AG09309 (cell line): Measurements from ENCODE around the gene KCNK3.

Source experiments
- DNase-seq: peaks from one replicate; pipeline ENCODE4 v3.0.0-alpha.2; 2010; ENCODE audit warnings: low read depth
- H3K4me3 ChIP-seq: 2 replicates; pipeline ENCODE4 v1.5.1; 2011; ENCODE audit warnings: mild to moderate bottlenecking, low read depth, low read length, moderate library complexity; ENCODE audit not compliant: control insufficient read depth
- TF ChIP-seq, protein P1 (sequence below): IDR thresholded peaks from 2 replicates; pipeline ENCODE4 v1.5.1; 2011; ENCODE audit warnings: mild to moderate bottlenecking, low read depth, low read length, inconsistent platforms; ENCODE audit not compliant: insufficient read depth, control insufficient read depth; ENCODE audit errors: missing control alignments

The KCNK3 gene

DNA sequence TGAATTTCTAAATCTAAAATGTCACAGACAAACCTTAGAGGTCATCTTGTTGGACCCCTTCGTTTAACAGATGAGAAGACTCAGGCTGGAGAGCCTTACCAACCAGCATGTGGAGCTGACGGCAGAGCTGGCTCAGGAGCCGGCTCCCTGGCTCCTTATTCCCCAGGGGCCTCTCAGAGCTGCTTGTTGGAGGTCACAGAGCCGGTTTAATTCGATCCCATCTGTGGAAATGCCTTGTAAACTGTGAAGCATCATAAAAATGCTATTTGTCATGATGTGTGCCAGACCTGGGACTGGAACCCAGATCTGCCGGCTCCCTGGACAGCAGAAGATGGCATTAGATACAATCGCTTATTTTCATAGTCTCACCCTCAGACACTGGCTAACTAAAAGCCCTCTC is 43.2 kb upstream of the KCNK3 start:
- TF ChIP-seq, protein P1, sequence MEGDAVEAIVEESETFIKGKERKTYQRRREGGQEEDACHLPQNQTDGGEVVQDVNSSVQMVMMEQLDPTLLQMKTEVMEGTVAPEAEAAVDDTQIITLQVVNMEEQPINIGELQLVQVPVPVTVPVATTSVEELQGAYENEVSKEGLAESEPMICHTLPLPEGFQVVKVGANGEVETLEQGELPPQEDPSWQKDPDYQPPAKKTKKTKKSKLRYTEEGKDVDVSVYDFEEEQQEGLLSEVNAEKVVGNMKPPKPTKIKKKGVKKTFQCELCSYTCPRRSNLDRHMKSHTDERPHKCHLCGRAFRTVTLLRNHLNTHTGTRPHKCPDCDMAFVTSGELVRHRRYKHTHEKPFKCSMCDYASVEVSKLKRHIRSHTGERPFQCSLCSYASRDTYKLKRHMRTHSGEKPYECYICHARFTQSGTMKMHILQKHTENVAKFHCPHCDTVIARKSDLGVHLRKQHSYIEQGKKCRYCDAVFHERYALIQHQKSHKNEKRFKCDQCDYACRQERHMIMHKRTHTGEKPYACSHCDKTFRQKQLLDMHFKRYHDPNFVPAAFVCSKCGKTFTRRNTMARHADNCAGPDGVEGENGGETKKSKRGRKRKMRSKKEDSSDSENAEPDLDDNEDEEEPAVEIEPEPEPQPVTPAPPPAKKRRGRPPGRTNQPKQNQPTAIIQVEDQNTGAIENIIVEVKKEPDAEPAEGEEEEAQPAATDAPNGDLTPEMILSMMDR = no peak
- H3K4me3 ChIP-seq = no peak overlapping the region
- peak; percentile 10 for DNase-seq

DNA sequence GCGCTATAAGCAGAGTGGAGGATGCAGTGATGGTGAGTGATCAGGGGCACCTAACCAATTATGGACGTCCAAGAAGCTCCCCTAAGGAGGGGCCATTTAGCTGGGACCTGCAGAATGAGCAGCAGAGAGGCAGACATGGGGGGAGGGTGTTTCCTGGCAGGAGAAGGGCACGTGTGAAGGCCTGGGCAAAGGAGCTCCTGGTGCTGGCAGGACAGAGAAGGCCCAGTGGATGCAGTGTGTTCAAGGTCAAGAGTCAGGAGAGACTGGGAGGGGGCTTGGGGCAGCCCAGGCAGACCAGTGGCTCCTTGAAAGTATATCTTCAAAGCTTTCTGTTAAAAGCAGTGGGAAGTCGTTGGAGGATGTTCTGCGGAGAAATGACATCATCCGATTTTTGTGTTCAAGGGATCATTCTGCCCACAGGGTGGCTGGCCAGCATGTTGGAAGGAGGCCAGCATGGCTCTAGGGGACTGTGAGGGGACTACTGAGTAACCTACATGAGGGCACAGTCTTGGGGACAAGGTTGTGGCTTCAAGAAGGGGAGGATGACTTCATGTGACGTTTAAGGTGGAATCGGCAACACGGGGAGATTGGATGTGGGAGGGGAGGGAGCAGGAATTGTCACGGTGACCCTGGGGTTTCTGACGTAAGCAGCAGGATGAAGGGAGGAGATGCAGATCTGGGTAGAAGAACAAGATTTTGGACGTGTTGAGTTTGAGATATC is 42.4 kb upstream of the KCNK3 start:
- TF ChIP-seq, protein P1 = no peak
- no peak for DNase-seq

DNA sequence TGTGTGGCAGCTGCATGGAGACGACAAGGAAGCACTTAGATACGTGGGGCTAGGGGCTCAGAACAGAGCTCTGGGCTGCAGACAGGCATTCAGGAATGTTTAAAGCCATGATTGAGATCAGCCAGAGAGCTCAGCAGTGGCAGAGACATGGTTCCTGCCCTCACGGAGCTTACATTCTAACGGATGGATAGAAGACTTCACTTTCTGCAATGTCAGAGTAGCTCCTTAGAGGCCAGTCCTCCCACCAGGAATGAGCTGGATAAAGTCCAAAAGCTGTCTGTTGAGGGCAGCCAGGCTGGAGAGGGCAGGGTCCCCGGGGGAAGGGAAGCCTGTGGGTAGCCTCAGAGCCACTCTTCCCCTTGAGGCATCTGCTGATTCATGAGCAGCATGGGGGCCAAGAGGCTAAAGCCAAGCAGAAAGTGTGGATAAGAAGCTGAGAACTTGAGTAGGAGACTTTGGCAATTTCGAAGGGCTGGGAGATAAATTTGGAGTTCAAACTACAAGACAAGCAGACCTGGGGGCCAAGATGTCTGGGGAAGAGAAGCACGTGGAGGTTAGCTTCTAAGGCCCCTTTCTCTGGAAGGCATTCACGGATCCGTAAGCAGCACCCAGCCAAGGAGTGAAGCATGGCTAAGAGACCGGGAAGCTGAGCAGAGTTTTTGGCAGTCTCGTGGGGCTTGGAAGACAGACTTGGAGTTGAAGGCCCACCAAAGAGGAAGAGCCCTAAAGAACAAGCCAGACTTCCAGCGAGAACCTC is 41.6 kb upstream of the KCNK3 start:
- DNase-seq = no peak
- H3K4me3 ChIP-seq = no peak overlapping the region
- TF ChIP-seq, protein P1 = no peak

More for the DNA sequence above, 42.4 kb upstream of the KCNK3 start:
- no peak overlapping the region for H3K4me3 ChIP-seq

DNA sequence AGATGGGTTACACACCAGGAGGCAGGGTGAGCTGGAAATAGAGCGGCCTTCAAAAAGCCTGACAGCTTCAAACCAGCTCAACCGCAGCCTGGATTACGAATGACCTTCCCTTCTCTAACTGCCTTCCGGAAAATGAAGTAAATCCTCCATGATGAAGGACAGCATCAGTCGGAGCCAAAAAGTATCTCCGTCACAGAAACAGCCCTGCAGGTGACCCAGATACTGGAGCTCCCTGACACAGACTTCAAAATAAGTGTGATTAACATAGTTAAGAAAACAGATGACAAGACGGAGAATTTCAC is 41.1 kb upstream of the KCNK3 start:
- TF ChIP-seq, protein P1 = no peak

DNA sequence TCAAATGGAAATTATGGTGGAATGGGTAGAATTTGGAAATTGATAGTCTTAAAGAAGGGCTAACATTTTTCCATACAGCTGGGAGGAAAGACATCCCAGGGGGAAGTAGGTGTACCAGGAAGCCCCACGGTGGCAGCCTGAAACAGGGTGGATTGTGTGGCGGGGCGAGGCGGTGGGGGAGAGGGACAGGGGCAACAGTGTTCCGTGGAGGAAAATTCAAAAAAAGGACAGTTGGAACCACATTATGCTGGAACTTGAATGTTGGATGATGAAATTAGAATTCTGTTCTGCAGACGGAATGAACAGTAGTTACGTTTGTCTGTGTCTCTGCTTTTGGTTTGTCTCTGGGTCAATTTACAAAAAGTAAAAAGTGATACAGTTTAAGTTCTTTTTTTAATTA is 40.7 kb upstream of the KCNK3 start:
- no peak for DNase-seq
- H3K4me3 ChIP-seq = no peak overlapping the region
- TF ChIP-seq, protein P1 = no peak

More for the DNA sequence above, 41.1 kb upstream of the KCNK3 start:
- DNase-seq = no peak
- no peak overlapping the region for H3K4me3 ChIP-seq

DNA sequence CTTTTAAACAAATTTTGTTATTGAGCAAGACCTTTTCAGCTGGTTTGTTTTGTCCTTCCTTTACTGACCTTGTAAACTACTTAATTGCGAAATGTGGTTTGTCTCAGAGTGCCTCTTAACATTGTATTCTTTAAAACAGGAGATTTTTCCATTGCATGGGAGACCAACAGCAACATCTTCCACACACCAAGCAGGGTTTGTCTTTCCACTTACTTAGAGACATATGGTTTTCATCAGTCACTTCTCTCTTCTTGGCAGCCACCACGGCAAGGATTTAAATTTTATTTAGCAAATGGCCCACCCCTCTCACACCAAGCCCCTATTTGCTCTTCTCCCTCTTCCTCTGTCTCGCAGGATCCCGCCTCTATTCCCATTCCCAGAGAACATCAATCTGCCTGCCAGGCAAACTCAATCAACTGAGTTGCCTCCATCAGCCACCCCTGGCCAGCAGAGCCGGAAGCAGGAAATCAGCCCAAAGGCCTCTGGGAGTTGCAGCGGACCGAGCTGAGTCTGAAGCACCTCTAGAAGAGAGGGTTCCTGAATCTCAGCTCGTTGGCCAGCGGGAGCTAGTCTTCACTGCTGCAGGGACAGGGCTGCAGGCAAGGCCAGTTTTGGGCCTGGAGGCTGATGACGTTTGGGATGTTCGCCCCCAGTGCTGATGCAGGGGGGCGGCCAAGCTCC is 40.0 kb upstream of the KCNK3 start:
- TF ChIP-seq, protein P1 = no peak

More for the DNA sequence above, 40.0 kb upstream of the KCNK3 start:
- H3K4me3 ChIP-seq = no peak overlapping the region
- DNase-seq = peak; percentile 83
